Left renal cortex interstitium (tissue), 4 donors: ENCODE measurements around the gene DDAH1. TPM values are rescaled to one million over a fixed set of nuclear protein-coding genes. Genes with fewer than 3 reads are reported as not detected.

ENCODE experiments used
- DNase-seq, 4 donors: peaks; one replicate each; pipeline ENCODE4 v3.0.0-alpha.2; 2013; ENCODE audit warnings: low read depth in 4 of 4, low spot score in 2 of 4, missing footprints in 1 of 4
- polyA plus RNA-seq, 4 donors: library from polyadenylated mRNA; unstranded; fragments of 120-200 nt; gene quantifications; one replicate each; pipeline ENCODE4 v1.2.1, GENCODE V29; 2013; ENCODE audit not compliant: insufficient read length in 4 of 4

The DDAH1 gene
- polyA plus RNA-seq, 4 donors, result 117 to 127 (median 120) TPM

DNA sequence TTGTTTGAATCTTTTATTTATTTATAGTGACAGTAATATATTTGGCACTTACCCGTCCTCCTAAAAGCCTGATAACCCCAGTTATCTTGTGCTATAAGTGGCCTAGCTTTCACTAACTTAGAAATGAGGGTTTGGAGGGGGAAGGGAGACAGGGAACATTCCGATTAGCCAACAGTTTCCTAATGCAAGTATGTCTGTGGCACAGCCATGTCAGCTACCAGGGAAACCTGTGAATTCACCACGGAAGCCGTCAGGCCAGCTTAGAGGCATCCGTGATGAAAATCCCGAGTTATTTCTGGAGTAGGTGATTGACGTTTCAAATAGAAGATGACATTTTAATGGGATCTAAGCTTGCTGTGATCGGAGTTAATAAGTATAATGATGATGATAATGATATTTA is 149.2 kb downstream of the DDAH1 start:
- DNase-seq, result no peak

DNA sequence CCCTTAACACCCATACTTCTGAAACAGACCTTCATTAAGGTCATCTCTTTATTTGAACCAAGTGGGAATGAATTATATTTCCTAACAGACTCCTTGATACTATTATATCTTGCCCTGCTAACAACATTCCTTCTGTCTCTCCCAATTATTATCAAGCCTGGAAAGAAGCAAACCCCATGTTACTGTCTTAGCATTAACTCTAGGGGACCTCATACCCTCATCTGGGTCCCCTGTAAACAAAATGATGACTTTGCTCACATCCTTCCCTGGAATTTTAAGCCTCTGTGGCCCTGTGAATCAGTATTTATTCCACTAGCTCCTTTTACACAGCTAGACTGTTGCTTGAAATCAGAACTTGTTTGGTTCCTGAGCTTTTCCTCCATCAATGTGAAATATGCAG is 150.2 kb downstream of the DDAH1 start:
- DNase-seq, result no peak

DNA sequence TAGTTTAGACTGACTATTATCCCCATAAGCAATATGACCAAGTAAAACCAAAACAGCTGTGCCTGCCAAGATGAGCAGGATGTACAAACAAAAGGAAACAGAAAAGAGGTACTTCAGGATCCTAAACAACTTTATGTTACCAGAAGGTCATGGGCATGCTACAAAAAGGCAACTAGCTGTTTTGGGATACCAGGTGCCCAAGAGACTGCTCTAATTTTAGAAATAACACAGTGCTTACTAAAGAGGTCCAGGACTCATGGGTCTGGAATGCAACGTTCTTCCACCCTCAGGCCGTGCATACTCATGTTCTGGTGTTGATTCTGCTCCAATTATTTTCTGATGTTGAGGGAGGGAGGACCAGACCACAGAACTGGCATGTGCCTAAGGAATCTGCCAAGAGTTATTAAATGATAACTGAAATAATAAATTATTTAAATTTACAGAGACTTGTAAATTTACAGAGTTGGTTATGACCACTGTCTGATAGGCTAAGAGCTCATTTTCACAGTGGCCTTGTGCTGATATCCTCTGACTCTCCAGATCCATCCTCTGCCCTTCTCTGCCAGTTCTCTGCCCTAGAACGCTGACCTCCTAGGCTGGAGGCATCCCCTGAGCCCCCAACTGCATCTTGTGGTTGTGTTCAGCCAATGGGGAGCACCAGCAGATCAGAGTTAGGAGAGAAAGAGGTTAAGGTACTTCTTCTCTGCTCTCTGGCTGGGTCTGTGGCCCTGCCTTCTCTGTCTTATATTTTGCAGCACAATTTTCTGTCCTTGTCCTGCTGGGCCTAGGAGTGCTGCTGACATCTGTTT is 150.9 kb downstream of the DDAH1 start:
- DNase-seq, result no peak

DNA sequence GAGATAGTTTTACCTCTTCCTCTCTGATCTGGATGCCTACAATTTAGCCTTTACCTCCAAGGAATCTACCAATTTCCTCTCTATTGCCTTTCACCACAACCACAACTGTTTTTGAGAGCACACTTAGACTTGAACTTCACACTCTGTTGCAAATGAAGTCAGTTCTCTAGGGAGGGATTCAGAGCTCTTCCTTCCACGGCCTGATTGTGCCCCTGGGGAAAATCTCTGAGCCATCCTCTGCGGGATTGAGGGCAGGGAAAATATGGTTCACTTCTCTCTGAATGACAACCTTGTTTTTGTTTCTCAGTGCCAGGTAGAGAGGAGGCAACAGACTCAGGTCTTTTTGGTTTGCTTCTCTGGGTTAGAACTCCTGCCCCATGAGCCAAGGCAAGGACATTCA is 153.1 kb downstream of the DDAH1 start:
- no peak for DNase-seq

DNA sequence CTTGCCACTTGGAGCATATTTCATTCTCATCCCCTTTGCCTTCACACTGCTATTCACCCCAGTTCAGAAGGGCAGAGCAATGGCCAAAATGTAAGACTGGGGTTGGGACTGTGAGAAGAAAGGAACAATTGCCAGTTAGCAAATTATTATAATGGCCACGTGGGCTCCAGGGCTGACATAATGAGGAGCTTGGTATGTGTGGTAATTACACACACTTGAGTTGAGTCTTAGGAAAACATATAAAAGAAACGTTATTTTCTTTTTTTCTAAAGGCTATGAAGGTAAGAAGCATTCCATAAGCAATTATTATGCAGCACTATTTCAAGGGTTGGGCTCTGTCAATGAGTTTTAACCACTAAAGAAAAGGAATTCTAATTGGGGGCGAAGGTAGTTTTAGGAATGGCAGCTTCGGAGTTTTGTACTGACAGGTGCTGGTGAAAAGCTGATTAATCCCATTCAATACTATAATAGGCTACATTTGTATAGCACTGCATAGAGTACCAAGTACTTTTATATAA is 156.1 kb downstream of the DDAH1 start:
- no peak for DNase-seq

DNA sequence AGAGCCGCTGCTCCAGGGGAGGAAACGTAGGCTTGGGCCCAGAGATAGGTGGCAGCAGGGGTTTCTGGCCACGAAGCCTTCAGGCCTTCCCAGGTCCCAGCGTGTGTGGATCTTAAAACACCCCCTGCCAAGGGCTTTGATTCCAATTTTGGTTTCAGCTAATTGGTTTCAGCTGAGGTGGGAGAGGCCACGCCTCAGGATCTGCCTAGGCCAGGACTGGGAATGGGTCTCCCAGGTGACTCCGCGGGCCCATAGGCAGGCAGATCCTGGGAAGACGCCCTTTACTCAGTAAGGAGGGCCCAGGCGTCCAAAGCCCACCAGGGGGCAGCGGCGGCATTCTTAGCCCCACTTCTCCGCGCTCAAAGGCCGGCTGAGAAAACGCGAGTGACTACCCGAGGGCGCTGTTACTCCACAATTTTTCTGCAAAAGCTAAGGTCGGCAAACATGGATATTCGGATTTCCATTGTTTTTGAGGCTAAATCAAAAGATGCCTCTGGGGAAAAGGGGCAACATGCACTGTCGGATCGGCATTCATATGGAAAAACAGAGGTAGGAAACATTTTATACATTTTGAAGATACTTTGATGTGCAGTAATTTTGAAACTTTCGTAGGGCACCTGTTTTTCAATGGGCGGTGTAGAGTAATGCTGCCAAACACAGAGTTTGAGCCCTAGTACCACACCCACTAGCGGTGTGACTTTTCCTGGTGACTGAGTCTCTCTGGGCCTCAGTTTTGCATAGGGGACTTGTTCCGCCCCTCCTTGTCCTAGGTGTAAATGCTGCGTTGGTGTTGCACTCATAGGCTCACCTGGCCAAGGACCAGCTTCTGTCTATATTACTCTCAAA is 156.7 kb downstream of the DDAH1 start:
- peak in 3 of 4 donors; percentile 68 to 83 (median 80) for DNase-seq

DNA sequence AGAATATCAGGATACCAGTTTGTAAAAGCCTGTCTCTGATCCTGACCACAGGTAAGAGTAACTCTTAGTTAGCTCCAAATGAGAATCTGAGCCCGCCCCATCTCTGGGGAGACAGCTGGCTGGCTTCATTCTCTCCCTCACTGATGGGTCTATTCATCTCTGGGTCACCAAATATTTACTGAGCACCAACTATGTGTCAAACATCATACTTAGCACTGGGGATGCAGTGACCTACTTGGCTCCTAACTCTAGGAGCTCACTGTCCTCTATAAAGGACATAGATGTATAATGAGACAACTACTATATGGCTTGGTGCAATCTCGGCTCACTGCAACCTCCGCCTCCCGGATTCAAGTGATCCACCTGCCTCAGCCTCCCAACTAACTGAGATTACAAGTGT is 158.7 kb downstream of the DDAH1 start:
- DNase-seq, result no peak

DNA sequence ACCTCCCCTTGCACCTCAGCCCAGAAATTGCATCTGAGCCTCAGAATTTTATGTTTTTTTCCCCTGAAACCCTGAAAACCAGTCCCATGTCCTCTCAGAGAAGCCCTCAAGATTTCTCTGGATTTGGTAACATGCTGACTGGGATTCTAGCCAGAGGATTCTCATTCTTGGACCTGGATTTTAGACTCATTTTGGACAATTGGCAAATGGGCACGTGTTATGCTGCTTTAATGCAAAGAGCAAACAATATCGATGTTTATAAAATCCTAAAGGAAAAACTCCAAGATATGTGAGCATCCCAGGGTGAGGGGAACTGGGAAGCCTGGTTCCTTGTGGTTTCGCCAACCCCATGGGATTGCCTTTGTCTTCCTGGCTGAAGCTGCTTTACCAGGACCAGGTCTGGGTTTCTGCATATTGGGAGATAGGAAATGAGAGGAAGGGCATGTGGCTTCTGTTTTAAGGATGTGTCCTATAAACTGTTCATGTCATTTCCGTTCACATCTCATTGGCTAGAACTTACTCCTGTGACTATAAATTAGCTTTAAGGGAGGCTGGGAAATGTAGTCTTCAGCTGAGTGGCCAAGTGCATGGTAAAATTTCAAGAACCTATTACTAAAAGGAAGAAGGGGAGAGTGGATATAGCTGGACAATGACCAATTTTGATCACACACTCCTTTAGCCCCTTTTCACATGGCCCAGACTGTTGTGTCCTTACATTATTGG is 161.4 kb downstream of the DDAH1 start:
- no peak for DNase-seq

DNA sequence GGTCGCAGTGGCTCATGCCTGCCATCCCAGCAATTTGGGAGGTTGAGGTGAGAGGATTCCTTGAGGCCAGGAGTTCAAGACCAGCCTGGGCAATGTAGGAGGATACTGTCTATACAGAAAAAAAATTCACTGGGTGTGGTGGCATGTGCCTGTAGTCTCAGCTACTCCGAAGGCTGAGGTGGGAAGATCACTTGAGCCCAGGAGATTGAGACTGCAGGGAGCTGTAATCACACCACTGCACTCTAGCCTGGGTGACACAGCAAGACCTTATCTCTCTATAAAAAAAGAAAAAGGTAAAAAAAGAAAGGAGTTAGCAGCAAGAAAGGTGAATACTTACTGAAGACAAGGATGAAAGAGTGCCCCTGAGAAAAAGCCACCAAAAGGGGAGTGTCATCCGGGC is 164.8 kb downstream of the DDAH1 start:
- DNase-seq, result no peak

DNA sequence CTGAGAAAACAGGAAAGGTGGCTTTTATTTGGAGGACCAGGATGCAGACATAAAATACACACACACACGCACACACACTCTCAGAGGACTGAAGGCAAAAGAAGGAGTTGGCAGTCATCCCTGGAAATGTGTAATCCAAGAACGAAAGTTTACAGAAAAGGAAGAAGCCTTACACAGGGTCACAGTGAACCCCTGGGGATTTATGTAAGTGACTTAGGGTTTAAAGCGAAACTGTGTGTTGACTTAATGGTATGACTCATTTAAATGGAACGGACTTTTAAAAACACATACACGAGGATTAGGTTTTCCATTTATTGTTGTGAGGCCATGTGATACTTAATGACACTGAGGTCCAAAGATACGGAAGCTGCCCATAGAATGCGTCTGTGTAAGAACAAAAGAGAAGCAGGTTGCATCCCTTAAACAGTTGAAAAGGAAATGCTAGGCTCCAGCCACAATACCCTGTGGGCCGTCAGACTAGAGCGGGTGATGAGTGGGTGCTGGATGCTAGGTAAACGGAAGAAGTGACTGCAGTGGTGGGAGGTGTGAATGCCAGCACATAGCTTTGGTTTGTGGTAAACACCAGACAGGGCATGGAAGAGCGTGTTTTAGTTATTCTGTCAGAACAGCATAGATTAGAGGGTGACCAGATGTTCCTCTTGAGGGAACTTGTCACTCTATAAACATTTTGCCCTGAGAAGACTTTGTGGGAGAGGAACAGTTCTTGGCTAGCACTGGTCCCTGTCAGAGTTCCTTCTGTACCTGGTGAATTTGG is 166.9 kb downstream of the DDAH1 start:
- peak; percentile 56 to 76 (median 66) for DNase-seq

DNA sequence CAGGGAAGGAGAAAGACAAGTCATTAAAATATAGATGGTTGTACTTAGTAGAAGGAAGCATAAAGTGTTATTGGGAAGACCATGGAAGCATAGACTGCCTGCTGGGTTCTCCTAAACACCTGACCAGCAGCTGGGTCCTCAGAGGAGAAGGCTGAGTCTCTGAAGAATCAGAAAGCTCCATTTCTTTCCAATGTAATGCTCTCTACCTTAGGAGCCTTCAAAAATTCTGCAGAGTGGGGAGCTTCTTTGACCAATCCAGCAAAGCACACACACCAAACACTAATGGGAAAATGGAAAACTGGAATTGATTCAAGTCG is 167.5 kb downstream of the DDAH1 start:
- DNase-seq, result no peak

DNA sequence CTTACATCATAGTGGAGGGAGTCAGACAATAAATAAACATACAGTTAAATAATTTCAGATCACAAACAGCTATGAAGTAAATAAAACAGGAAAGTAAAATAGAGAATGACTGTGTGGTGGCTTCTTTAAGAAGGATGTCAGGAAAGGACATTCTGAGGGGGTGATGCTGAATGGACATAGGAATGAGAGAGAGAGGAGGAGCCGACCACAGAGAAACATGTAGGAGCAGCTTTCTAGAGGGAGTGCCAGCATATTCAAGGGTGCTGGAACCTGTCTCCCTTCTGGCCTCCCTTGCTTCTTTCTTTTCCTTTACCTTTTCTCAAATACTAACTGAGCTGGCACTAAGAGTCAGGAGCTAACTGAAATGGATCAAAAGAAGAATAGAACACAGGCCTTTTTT is 168.0 kb downstream of the DDAH1 start:
- no peak for DNase-seq

DNA sequence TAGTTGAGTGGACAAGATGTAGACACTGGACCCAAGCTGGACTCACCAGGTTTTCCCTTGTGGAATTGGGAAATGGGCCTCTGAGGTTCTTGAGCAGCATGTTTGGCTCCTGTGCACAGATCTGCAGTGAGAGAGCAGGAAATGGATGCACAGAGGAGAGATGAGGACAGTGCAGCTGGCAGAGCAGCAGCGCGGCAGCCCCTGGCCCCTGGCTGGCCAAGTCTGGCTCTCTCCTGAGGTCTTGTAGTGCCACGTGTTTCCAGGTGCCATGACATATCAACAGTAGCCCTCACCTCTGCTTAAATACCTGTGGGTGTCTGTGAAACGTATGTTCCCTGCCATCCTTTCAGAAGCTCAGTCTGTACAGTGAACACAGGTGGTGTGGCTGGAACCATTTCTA is 169.3 kb downstream of the DDAH1 start:
- no peak for DNase-seq

DNA sequence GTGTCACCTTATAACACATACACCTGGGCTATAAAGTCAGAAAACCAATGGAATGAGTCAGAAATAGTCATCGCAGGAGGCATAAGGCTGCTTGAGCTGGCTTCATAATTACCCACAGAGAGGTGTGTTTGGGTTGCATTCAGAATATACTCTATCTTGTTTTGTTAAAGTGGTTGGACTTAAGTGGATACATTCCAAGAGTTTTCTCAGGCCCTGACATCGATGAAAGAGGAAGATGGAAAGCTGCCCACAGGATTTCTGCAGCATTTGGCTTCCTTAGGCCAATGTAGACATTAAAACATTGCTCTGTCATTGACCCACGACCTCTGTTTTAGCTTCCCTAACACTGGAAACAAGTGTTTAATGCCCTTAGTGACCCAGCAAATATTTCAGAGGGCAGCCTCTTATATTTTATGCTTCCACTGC is 169.9 kb downstream of the DDAH1 start:
- DNase-seq, result no peak

DNA sequence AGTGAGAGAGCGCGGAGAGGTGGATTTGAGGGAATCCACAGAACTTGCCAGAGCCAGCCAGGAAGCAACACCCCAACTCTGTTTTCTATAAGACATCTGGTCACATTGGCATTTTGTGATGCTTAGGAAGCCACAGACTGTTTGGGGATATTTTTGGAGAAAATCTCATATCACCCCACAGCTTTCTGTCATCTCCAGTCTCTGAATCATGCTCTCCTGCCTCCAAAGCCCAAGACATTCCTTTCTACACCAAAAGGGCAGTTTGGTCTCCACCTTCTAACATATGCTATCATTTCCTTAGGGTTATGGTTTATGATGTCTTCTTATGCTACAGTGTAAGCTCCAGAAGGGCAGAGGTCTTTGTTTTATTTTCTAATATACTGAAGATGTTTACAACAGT is 174.1 kb downstream of the DDAH1 start:
- no peak for DNase-seq

DNA sequence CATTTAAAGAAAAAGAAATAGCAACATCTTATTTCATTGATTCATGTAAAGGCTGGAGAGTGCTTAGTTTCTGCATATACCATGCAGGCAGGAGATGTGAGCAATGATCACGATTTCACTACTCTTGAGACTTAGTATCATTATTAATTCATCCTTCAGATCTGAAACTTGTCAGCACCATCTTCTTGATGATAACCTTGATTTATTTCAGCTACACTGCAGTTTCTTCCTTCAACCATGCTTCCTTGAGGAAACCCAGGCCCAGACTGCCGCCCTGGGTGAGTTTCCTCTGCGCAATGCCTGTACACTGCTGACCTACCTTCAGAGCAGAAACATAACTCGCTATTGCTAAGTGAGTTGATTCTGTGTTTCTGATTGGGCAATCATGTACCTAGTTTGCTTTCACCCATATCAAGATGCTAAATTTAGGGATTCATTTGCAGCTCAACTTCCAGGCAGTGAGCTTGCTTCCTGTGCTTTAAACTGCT is 175.1 kb downstream of the DDAH1 start:
- DNase-seq, result no peak

DNA sequence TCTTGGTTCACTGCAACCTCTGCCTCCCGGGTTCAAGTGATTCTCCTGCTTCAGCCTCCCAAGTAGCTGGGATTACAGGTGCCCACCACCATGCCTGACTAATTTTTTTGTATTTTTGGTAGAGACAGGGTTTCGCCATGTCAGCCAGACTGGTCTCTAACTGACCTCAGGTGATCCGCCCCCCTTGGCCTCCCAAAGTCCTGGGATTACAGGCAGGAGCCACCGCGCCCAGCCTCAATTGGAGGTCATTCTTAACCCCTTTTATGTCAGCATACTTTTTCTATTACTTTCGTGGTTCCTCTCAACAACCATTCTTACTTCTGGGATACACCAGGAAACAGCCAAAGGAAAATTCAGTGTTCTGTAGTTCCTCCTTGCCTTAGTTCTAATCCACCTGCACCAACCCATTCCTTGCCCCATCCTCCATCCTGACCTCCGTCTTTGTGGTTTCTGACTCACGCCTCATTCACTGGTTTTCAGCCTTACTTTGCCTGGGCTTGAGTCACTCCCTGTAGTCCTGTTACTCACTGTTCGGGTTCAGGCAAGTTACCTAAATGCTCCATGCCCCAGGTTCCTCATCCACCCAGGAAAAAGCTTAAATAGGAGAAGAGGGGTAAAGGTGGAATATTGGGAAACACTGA is 175.6 kb downstream of the DDAH1 start:
- DNase-seq, result no peak

DNA sequence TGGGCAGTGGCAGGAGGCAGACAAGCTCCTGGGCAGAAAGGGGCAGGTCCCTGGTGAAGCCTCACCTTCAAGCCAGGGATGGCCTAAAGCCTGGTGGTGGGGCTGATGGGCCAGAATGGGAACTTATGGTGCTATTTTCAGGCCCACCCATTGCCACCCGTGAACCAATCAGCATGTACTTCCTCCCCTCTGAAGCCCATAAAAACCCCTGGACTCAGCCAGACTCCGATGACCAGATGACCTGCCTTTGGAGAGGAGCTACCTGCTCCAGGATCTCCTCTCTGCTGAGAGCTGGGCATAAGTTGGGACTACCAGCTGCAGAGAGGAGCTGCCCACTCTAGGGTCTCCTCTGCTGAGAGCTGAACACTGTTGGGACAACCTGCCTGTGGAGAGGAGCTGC is 180.8 kb downstream of the DDAH1 start:
- no peak for DNase-seq

DNA sequence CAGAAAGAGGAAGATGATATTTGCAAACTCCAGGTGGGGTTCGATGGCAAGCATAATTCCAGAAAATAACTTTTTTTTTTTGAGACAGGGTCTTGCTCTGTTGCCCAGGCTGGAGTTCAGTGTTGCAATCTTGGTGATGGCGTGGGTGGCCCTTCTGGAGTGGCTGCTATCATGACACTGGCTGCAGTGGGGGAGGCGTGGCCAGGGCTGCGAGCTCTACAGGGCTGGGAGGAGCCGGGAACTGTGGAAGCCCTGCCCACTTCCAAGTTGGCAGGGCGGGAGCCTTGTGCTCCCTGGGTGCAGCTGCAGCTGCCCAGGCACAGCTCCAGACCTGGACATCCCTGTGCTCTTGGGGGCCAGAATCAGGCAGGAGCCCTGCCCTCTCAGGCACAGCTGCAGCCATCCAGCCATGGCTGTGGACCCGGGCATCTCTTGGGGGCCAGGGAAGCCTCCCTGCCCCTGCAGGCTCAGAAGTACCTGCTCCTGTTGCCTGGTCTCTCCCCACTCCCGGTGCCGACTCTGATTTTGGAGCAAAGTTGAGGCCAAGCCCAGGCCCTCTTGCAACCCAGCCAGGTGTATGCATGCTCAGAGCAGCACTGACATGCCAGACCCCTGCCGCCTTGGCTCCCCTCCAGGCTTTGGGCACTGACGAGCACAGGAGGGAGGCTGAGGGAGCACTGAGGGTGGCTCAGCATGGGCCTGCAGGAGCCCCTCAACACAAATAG is 181.3 kb downstream of the DDAH1 start:
- DNase-seq, result no peak
